Caco-2 (cell line): ENCODE data around the gene KATNB1. TPM values are rescaled to one million over a fixed set of nuclear protein-coding genes. Genes with fewer than 3 reads are reported as not detected.

Source experiments
- BruUV-seq: library from RNA; stranded (reverse); fragments of 400-500 nt; replicated peaks from 2 replicates; lab custom pipeline; 2021; lab: Mats Ljungman, UMichigan
- CTCF ChIA-PET: fragments of 300-600 bp; sonication (Branson Sonifier 250); formaldehyde crosslinking; loops from one replicate; lab custom pipeline; 2022; ENCODE audit warnings: antibody characterized with exemption; lab: Charles Lee
- POLR2A ChIA-PET: fragments of 300-600 bp; sonication (Branson Sonifier 250); formaldehyde crosslinking; loops from one replicate; lab custom pipeline; 2022; ENCODE audit warnings: antibody characterized with exemption; lab: Charles Lee
- DNase-seq, 2 experiments: peaks; one replicate each; pipeline versions ENCODE4 v3.0.0 to v3.0.0-alpha.2; 2020 to 2022
- H3K27me3 ChIP-seq: replicated peaks from 2 replicates; pipeline ENCODE4 v1.6.0; 2011; ENCODE audit warnings: low read length; ENCODE audit not compliant: control insufficient read depth, insufficient read depth
- H3K36me3 ChIP-seq: 2 replicates; pipeline ENCODE4 v1.5.1; 2011; ENCODE audit warnings: low read length; ENCODE audit not compliant: control insufficient read depth, insufficient read depth
- H3K4me1 ChIP-seq: fragments of 250-450 bp; sonication (Bioruptor Pico); 2 replicates; pipeline ENCODE4 v1.5.1; 2020; ENCODE audit warnings: mild to moderate bottlenecking
- H3K4me3 ChIP-seq: 2 replicates; pipeline ENCODE4 v1.5.1; 2011; ENCODE audit warnings: low read depth, mild to moderate bottlenecking, control low read depth, low read length
- H3K9me3 ChIP-seq: fragments of 250-450 bp; sonication (Bioruptor Pico); 2 replicates; pipeline ENCODE4 v1.5.1; 2020; ENCODE audit warnings: mild to moderate bottlenecking, moderate library complexity
- H3K27ac Mint-ChIP-seq: one replicate; pipeline ENCODE4 v1.8.0; 2022; ENCODE audit warnings: mixed read lengths; ENCODE audit not compliant: unreplicated experiment
- H3K27me3 Mint-ChIP-seq: one replicate; pipeline ENCODE4 v1.8.0; 2022; ENCODE audit warnings: mixed read lengths; ENCODE audit not compliant: insufficient read depth, unreplicated experiment
- H3K36me3 Mint-ChIP-seq: one replicate; pipeline ENCODE4 v1.8.0; 2022; ENCODE audit warnings: mild to moderate bottlenecking, mixed read lengths; ENCODE audit not compliant: insufficient read depth, unreplicated experiment
- H3K4me1 Mint-ChIP-seq: one replicate; pipeline ENCODE4 v1.8.0; 2022; ENCODE audit warnings: low read depth, mixed read lengths; ENCODE audit not compliant: unreplicated experiment
- H3K4me3 Mint-ChIP-seq: one replicate; pipeline ENCODE4 v1.8.0; 2022; ENCODE audit warnings: mild to moderate bottlenecking, moderate library complexity, mixed read lengths; ENCODE audit not compliant: unreplicated experiment
- H3K9me3 Mint-ChIP-seq: one replicate; pipeline ENCODE4 v1.8.0; 2022; ENCODE audit warnings: mixed read lengths; ENCODE audit not compliant: unreplicated experiment
- intact Hi-C: fragments of 100-400 bp; cut with micrococcal nuclease; formaldehyde crosslinking; loops from one replicate; pipeline ENCODE4 v1.10.0; 2022; ENCODE audit not compliant: unreplicated experiment
- total RNA-seq: library from RNA; stranded (reverse); gene quantifications from 2 replicates; pipeline ENCODE4 v1.2.3, GENCODE V29; 2022
- TF ChIP-seq, protein P1 (sequence below), 2 experiments: fragments of 200-600 bp in 1 of 2; IDR thresholded peaks; 1 replicate in 1 of 2; 2 replicates in 1 of 2; pipeline versions ENCODE4 v1.5.1 to v1.8.0; 2011 to 2022; ENCODE audit warnings: antibody characterized with exemption in 1 of 2, control low read depth in 1 of 2, inconsistent platforms in 1 of 2, low read depth in 1 of 2, low read length in 1 of 2, mild to moderate bottlenecking in 1 of 2, moderate library complexity in 1 of 2; ENCODE audit not compliant: insufficient read depth in 1 of 2, severe bottlenecking in 1 of 2, unreplicated experiment in 1 of 2

The KATNB1 gene
- total RNA-seq, 1 experiment from 2014 or later: 32.4 TPM

DNA sequence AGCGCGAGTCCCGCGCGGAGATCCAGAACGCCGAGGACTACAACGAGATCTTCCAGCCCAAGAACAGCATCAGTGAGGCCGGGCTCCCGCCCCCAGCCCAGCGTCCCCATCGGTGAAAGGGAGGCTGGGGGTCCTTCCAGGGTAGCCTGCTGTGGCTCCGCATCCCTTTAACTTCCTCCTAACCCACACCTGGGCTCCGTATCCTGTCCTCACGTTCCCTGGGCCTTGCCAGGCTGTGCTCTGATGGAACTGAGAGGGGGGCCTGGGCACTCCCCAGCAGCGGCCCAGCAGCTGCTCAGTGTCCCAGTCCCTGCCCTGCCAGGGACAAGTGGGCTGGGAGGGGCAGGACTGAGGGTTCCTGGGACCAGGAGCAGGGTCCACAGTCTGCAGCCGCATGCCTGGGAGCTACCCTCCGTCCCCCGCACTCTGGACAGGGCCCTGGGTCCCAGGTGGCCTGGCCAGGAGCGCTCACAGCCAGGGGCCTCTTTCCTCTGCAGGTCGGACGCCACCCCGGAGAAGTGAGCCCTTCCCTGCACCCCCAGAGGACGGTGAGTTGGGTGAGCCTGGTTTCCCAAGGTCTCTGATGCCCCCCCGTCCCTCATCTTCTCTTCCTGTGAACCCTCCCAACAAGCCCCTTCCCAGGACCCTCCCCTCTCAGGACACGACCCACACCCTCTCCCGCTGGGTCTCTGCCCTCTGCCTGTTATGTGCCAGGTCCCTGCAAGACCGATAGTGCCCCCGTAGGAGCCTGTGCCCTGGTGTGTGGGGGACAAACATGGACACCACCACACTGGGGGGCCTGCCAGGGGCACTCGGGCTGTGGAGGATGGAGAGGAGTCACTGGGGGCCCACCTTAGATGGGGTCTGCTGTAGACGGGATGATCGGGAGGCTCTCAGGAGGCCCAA, 18.1 kb downstream of the KATNB1 start:
- Mint-ChIP-seq H3K36me3 (peaks cover 36% of the 10 kb centered on the region), H3K9me3 (no peaks in the 10 kb centered on the region), H3K27me3 (no peaks in the 10 kb centered on the region), H3K4me3 (no peak overlapping the region), H3K4me1 (peaks cover 7% of the 10 kb centered on the region), H3K27ac (no peak overlapping the region)
- Histone ChIP-seq H3K27me3 (no peaks in the 10 kb centered on the region), H3K36me3 (peaks cover 3% of the 10 kb centered on the region), H3K4me3 (no peak overlapping the region), H3K4me1 (peaks cover 2% of the 10 kb centered on the region; the same call in 1 of the 2 replicates), H3K9me3 (no peaks in the 10 kb centered on the region)
- ChIA-PET POLR2A (no interaction called here), CTCF (interaction anchor here (0.6 kb wide), 1 partner anchor 110 kb away, joined by 3 read pairs; no protein-coding TSS in a partner anchor)
- TF ChIP-seq, protein P1, sequence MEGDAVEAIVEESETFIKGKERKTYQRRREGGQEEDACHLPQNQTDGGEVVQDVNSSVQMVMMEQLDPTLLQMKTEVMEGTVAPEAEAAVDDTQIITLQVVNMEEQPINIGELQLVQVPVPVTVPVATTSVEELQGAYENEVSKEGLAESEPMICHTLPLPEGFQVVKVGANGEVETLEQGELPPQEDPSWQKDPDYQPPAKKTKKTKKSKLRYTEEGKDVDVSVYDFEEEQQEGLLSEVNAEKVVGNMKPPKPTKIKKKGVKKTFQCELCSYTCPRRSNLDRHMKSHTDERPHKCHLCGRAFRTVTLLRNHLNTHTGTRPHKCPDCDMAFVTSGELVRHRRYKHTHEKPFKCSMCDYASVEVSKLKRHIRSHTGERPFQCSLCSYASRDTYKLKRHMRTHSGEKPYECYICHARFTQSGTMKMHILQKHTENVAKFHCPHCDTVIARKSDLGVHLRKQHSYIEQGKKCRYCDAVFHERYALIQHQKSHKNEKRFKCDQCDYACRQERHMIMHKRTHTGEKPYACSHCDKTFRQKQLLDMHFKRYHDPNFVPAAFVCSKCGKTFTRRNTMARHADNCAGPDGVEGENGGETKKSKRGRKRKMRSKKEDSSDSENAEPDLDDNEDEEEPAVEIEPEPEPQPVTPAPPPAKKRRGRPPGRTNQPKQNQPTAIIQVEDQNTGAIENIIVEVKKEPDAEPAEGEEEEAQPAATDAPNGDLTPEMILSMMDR (IDR thresholded peaks at IDR 0.05; ENCODE audit: insufficient read depth in 1 of 2, low read depth in 1 of 2, low read length in 1 of 2, severe bottlenecking in 1 of 2, unreplicated experiment in 1 of 2): no peak
- no TSS peak for BruUV-seq
- intact Hi-C loops: no loop called here
- no peak for DNase-seq

DNA sequence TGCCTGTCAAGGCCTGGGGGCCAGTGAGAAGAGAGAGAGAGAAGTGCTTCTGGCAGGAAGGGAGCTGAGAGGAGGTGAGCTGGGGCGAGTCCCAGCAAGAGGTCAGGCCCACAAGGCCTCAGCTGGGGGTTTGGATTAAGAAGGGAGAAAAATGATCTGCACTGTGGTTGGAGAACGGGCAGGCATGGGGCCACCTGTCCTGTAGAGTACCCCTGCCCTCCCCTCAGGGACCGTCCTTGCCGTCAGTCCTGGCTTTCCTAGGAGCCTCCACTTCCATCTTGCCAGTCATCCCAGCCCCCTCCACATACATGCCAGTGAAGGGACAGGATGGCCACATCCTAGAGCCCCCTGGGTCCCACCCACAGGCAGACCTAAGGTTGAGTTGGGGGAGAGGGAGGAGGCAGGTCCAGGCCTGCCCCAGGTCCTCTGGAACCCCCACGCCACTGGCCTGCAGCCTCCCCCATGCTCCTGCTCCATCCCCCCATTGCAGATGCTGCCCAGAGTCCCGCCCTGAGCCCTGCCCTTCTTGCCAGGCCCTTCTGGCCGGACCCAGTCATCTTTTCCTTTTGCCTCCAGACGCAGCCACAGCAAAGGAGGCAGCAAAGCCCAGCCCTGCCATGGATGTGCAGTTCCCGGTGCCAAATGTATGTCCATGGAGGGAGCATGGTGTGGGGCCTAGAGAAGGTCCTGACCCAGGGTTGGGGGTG, 18.9 kb downstream of the KATNB1 start:
- no peak overlapping the region for H3K4me3 Mint-ChIP-seq
- ChIA-PET CTCF (interaction anchor here (0.6 kb wide), 1 partner anchor 109 kb away, joined by 3 read pairs; no protein-coding TSS in a partner anchor), POLR2A (no interaction called here)
- Histone ChIP-seq H3K36me3 (peaks cover 3% of the 10 kb centered on the region), H3K4me3 (no peak overlapping the region), H3K27me3 (no peaks in the 10 kb centered on the region), H3K9me3 (no peaks in the 10 kb centered on the region), H3K4me1 (peaks cover 6% of the 10 kb centered on the region)
- no TSS peak for BruUV-seq
- no peaks in the 10 kb centered on the region for H3K27me3 Mint-ChIP-seq
- TF ChIP-seq, protein P1 (IDR thresholded peaks at IDR 0.05; ENCODE audit: insufficient read depth in 1 of 2, low read depth in 1 of 2, low read length in 1 of 2, severe bottlenecking in 1 of 2, unreplicated experiment in 1 of 2): no peak
- H3K36me3 Mint-ChIP-seq: peaks cover 44% of the 10 kb centered on the region
- intact Hi-C loops: loop anchor here (5.0 kb wide), 1 partner anchor 138 kb away; no protein-coding TSS in a partner anchor
- H3K27ac Mint-ChIP-seq: no peak overlapping the region
- H3K9me3 Mint-ChIP-seq: no peaks in the 10 kb centered on the region
- H3K4me1 Mint-ChIP-seq: peaks cover 11% of the 10 kb centered on the region
- DNase-seq: no peak

DNA sequence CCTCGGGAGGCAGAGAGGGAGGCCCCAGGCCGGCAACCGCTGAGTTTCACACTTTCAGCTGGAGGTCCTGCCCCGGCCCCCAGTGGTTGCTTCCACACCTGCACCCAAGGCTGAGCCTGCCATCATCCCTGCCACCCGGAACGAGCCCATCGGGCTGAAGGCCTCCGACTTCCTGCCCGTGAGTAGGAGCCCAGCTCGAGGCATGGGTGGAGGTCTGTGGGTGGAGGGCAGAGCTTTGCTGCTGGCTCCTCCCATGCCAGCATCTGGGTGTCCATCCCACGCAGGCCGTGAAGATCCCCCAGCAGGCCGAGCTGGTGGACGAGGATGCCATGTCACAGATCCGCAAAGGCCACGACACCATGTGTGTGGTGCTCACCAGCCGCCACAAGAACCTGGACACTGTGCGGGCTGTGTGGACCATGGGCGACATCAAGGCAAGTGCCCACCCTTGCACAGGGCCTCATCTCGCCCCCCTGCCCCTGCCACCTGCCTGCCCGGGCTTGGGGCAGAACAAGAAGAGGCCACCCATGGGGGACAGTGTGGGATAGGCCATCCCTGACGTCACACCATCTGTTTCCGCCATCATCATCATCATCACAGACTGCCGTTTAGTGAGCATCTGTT, 19.6 kb downstream of the KATNB1 start:
- Histone ChIP-seq H3K4me1 (peaks cover 13% of the 10 kb centered on the region), H3K9me3 (no peaks in the 10 kb centered on the region), H3K27me3 (no peaks in the 10 kb centered on the region), H3K36me3 (peaks cover 3% of the 10 kb centered on the region), H3K4me3 (no peak overlapping the region)
- Mint-ChIP-seq H3K9me3 (no peaks in the 10 kb centered on the region), H3K36me3 (peaks cover 51% of the 10 kb centered on the region), H3K27me3 (no peaks in the 10 kb centered on the region), H3K27ac (no peak overlapping the region), H3K4me3 (no peak overlapping the region), H3K4me1 (peaks cover 18% of the 10 kb centered on the region)
- intact Hi-C loops: loop anchor here (5.0 kb wide), 1 partner anchor 137 kb away; no protein-coding TSS in a partner anchor
- no TSS peak for BruUV-seq
- no peak for DNase-seq
- ChIA-PET POLR2A (no interaction called here), CTCF (interaction anchor here (0.6 kb wide), 1 partner anchor 88 kb away, joined by 3 read pairs; no protein-coding TSS in a partner anchor)
- TF ChIP-seq, protein P1 (IDR thresholded peaks at IDR 0.05; ENCODE audit: insufficient read depth in 1 of 2, low read depth in 1 of 2, low read length in 1 of 2, severe bottlenecking in 1 of 2, unreplicated experiment in 1 of 2): no peak
